IPS-15b (cell line): ENCODE data around the gene MAP4K4.

Experiments
- H3K27me3 ChIP-seq: one replicate; pipeline ENCODE4 v1.6.1; 2013; ENCODE audit warnings: low read length; ENCODE audit not compliant: control insufficient read depth, insufficient read depth
- H3K36me3 ChIP-seq: one replicate; pipeline ENCODE4 v1.6.1; 2013; ENCODE audit warnings: low read length; ENCODE audit not compliant: control insufficient read depth, insufficient read depth
- H3K4me1 ChIP-seq: one replicate; pipeline ENCODE4 v1.6.1; 2013; ENCODE audit warnings: mild to moderate bottlenecking, low read length; ENCODE audit not compliant: control insufficient read depth, insufficient read depth
- H3K4me3 ChIP-seq: one replicate; pipeline ENCODE4 v1.5.1; 2013; ENCODE audit warnings: low read depth, low read length
- H3K9ac ChIP-seq: one replicate; pipeline ENCODE4 v1.6.1; 2013; ENCODE audit warnings: low read depth, mild to moderate bottlenecking, low read length
- H3K9me3 ChIP-seq: one replicate; pipeline ENCODE4 v1.6.1; 2013; ENCODE audit warnings: mild to moderate bottlenecking, low read length; ENCODE audit not compliant: control insufficient read depth, insufficient read depth

MAP4K4 gene

GRCh38 chr2:101818531-101819451 lies 121.3 kb downstream of the MAP4K4 start:
- H3K4me1 ChIP-seq: peaks cover 29% of the 10 kb centered on the region
- no peak overlapping the region for H3K4me3 ChIP-seq
- H3K27me3 ChIP-seq: no peaks in the 10 kb centered on the region
- H3K36me3 ChIP-seq: no peaks in the 10 kb centered on the region
- H3K9me3 ChIP-seq: no peaks in the 10 kb centered on the region
- H3K9ac ChIP-seq: no peak overlapping the region

DNA sequence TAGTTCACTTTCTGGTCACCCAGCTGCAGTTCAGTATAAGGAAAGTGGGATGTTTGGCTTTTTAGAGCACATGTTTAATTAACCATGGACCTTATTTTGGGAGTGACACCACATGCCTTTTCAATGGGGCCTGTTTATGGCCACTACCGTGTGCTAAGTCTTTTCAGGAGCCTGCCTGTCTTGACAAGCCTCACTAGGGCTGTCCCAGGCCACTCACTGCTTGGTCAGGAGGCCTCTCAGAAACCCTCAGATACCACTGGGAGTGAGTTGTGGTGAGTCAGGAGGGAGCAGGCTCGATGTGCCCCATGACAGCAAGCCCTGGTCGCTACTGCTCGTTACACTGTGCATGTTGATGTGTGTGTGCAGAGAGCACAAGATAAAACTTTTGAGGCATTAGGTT lies 123.0 kb downstream of the MAP4K4 start:
- no peaks in the 10 kb centered on the region for H3K27me3 ChIP-seq
- H3K9ac ChIP-seq: no peak overlapping the region
- no peaks in the 10 kb centered on the region for H3K9me3 ChIP-seq
- H3K4me1 ChIP-seq: peaks cover 29% of the 10 kb centered on the region
- no peaks in the 10 kb centered on the region for H3K36me3 ChIP-seq
- no peak overlapping the region for H3K4me3 ChIP-seq

DNA sequence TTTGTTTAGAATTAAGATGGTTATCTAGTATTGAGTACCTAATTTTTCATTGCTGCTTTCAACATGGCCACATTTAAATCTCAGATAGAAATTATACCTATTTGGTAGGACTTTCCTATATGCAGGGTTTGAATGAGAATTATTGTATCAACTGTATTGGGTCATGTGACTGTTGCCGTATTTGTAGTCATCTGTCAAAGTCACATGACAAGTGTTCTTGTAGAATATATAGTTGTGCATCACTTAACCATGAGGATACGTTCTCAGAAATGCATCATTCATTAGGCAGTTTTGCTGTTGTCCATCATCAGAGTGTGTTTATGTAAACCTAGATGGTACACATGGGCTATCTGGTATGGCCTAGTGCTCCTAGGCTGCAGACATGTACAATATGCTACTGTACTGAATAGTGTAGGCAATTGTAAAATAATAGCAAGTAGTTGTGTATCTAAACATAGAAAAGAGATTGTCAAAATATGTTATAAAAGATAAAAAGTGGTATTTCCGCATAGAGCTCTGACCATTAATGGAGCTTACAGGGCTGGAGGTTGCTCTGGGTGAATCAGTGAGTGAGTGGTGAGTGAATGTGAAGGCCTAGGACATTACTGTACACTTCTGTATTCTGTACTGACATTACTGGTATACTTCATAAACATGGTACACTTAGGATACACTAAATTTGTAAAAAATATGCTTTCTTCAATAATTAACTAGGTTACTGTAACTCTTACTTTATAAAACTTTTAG lies 123.7 kb downstream of the MAP4K4 start:
- Histone ChIP-seq H3K4me3 (no peak overlapping the region), H3K27me3 (no peaks in the 10 kb centered on the region), H3K9me3 (no peaks in the 10 kb centered on the region), H3K4me1 (peaks cover 25% of the 10 kb centered on the region), H3K9ac (no peak overlapping the region), H3K36me3 (no peaks in the 10 kb centered on the region)

GRCh38 chr2:101821828-101822458 lies 124.4 kb downstream of the MAP4K4 start:
- Histone ChIP-seq H3K27me3 (no peaks in the 10 kb centered on the region), H3K4me1 (peaks cover 25% of the 10 kb centered on the region), H3K4me3 (no peak overlapping the region), H3K9me3 (no peaks in the 10 kb centered on the region), H3K36me3 (no peaks in the 10 kb centered on the region), H3K9ac (no peak overlapping the region)

- H3K4me1 ChIP-seq: peaks cover 16% of the 10 kb centered on the region
- no peak overlapping the region for H3K4me3 ChIP-seq
- H3K9ac ChIP-seq: no peak overlapping the region
- peaks cover 3% of the 10 kb centered on the region for H3K36me3 ChIP-seq
- H3K27me3 ChIP-seq: no peaks in the 10 kb centered on the region
- H3K9me3 ChIP-seq: no peaks in the 10 kb centered on the region
Observed at GRCh38 chr2:101823347-101823791, 125.9 kb downstream of the MAP4K4 start.

GRCh38 chr2:101823859-101824258 lies 126.4 kb downstream of the MAP4K4 start:
- Histone ChIP-seq H3K36me3 (peaks cover 4% of the 10 kb centered on the region), H3K4me1 (peaks cover 12% of the 10 kb centered on the region), H3K9ac (no peak overlapping the region), H3K9me3 (no peaks in the 10 kb centered on the region), H3K4me3 (no peak overlapping the region), H3K27me3 (no peaks in the 10 kb centered on the region)

DNA sequence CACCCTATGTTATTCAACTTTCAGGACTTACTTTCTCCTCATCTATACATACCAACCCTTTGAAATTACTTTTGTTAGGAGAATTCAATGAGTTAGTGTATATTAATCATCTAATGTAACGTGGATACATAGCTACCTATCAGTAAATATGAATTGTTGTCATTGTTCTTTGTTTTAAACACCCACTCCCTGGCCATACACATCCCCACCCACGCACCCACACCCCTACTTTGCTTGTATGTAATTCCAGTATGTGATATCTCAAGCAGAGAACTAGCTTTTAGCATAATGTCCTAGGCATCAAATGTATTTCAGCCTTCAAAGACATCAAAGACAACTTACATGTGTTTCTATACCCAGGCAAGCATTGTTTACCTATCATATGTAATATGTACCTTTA lies 129.2 kb downstream of the MAP4K4 start:
- Histone ChIP-seq H3K4me1 (peaks cover 4% of the 10 kb centered on the region), H3K9me3 (no peaks in the 10 kb centered on the region), H3K4me3 (no peak overlapping the region), H3K27me3 (no peaks in the 10 kb centered on the region), H3K9ac (no peak overlapping the region), H3K36me3 (peaks cover 16% of the 10 kb centered on the region)

DNA sequence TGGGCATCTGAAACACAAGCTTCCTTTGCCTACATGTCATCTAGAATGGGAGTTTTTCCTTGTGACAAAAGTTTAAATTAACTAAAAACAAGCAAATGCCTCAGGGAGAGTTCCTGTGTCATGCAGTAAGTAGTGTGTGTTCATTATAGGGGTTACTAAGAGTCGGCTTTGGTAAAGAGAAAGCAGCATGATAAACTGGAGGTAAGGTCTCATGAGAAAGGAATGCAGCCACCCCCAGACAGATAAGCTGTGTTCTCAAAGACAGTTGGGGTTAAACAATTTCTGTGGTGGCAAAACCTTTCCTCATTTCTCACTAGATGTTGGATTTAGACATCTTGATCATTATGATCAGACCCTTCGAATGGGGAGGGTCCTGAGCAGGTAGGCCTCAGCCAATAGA lies 129.7 kb downstream of the MAP4K4 start:
- peaks cover 18% of the 10 kb centered on the region for H3K36me3 ChIP-seq
- peaks cover 4% of the 10 kb centered on the region for H3K4me1 ChIP-seq
- no peak overlapping the region for H3K9ac ChIP-seq
- no peaks in the 10 kb centered on the region for H3K27me3 ChIP-seq
- H3K9me3 ChIP-seq: no peaks in the 10 kb centered on the region
- H3K4me3 ChIP-seq: no peak overlapping the region

- Histone ChIP-seq H3K27me3 (no peaks in the 10 kb centered on the region), H3K36me3 (peaks cover 18% of the 10 kb centered on the region), H3K4me1 (peaks cover 7% of the 10 kb centered on the region), H3K4me3 (no peak overlapping the region), H3K9ac (no peak overlapping the region), H3K9me3 (no peaks in the 10 kb centered on the region)
Observed at GRCh38 chr2:101828257-101828656, 130.8 kb downstream of the MAP4K4 start.

GRCh38 chr2:101828673-101829334 lies 131.3 kb downstream of the MAP4K4 start:
- Histone ChIP-seq H3K4me1 (peaks cover 3% of the 10 kb centered on the region), H3K27me3 (no peaks in the 10 kb centered on the region), H3K36me3 (peaks cover 18% of the 10 kb centered on the region), H3K9me3 (no peaks in the 10 kb centered on the region), H3K9ac (no peak overlapping the region), H3K4me3 (no peak overlapping the region)

DNA sequence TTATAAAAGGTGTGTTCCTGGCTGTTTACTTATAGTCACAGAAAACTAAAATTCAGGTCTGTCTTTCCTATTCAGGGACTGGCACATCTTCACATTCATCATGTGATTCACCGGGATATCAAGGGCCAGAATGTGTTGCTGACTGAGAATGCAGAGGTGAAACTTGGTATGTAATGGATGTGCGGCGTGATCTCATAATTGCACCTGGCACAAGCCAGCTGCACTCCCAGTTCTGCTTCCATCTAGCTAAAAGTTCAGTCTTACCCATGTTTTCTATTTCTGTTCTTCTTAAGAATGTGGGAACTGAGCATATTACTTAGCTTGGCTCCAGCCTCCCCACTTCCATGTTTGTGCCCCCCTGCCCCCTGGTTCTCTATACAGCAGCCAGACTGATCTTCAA lies 131.9 kb downstream of the MAP4K4 start:
- H3K9ac ChIP-seq: no peak overlapping the region
- H3K27me3 ChIP-seq: no peaks in the 10 kb centered on the region
- no peaks in the 10 kb centered on the region for H3K9me3 ChIP-seq
- no peak overlapping the region for H3K4me3 ChIP-seq
- peaks cover 18% of the 10 kb centered on the region for H3K36me3 ChIP-seq
- peaks cover 3% of the 10 kb centered on the region for H3K4me1 ChIP-seq
